SHP77 treated with DMSO at 0.1 percent for 48 hours (cell line): Measurements from ENCODE around the gene MLX.
"Not testable (repeated sequence)": the region's sequence is repeated elsewhere in the genome, so short reads cannot be mapped to it uniquely, and the experiment has no call there.

Experiments
- DNase-seq: peaks from one replicate; lab custom pipeline; 2025; lab: John Stamatoyannopoulos, UW

The MLX gene

DNA sequence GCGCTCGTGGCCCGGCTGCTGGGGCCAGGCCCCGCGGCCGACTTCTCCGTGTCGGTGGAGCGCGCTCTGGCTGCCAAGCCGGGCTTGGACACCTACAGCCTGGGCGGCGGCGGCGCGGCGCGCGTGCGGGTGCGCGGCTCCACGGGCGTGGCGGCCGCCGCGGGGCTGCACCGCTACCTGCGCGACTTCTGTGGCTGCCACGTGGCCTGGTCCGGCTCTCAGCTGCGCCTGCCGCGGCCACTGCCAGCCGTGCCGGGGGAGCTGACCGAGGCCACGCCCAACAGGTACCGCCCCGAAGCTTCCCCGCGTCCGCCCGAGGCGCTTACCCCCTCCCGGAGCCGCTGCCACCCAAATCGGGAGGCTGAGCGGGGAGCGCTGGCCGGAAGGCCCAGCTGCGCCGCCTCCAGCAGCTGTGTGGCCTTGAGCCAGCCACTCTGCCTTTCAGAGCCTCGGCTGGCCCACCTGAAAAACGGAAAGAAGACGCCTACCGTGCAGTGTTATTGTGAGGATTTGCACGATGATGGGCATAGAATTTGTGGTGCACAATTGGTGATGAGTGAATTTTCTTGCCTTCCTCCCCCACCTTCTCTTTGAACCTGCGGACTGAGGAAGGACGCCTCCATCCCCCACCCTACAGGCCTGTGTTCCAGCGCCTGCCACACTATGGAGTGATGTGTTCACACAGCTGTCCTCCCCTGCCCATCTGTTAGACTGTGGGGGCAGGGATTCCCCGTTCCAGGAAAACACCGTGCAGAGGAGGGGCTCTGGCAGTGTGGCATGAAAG is 30.3 kb upstream of the MLX start:
- peak; percentile 66 for DNase-seq

DNA sequence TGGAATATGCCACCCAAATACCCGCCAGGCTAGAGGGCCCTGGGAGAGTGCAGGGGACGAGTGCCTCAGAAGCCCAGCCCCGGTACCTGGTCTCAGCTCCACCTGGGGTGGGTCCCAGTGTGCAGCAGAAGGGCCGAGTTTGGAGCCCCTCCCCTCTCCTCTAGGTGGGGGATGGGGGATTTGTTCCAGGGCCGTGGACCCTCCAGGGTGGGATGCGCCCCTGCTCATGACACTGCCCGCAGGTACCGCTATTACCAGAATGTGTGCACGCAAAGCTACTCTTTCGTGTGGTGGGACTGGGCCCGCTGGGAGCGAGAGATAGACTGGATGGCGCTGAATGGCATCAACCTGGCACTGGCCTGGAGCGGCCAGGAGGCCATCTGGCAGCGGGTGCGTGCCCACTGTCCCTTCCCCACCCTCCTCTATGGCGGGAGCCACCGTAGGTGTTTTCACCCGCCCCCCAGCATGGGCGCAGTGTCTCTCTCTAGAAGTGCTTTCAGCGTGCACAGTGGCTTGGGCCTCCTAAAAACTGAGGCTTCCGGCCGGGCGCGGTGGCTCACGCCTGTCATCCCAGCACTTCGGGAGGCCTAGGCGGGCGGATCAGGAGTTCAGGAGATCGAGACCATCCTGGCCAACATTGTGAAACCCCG is 29.6 kb upstream of the MLX start:
- no peak for DNase-seq

DNA sequence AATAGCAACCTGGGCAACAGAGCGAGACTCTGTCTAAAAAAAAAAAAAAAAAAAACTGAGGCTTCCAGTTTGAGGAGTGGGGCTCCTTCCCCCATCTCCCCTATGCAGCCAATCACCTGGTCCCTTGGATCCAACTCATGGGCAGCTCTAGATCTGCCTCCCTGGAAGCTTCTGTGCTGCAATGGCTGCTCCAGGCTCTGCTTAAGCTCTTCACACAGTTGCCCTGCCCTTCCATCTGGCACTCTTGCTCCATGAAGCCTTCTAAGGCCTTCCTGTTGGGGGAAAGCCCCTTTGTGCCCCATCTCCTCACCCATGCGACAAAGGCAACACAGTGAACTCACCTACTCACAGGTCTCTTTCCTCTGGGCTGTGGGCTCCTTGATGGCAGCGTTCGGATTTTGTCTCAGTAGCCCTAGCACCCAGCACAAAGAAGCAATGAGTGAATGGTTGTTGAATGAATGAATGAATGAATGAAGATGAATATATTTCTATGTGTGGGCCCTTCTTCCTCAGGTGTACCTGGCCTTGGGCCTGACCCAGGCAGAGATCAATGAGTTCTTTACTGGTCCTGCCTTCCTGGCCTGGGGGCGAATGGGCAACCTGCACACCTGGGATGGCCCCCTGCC is 29.0 kb upstream of the MLX start:
- DNase-seq = no peak

DNA sequence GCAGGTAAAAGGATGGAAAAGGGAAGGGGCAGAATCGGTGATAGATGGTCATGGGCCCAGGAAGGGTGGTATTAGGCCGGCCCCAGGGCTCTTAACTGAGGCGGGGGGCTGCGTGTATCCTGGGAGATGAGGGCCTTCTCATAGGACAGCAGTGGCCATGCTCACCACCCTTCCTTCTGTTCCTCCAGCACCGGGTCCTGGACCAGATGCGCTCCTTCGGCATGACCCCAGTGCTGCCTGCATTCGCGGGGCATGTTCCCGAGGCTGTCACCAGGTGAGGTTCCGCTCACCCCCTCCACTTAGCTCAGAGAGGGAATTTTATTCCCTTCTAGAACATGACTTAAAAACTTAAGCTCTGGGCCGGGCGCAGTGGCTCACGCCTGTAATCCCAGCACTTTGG is 28.4 kb upstream of the MLX start:
- no peak for DNase-seq

DNA sequence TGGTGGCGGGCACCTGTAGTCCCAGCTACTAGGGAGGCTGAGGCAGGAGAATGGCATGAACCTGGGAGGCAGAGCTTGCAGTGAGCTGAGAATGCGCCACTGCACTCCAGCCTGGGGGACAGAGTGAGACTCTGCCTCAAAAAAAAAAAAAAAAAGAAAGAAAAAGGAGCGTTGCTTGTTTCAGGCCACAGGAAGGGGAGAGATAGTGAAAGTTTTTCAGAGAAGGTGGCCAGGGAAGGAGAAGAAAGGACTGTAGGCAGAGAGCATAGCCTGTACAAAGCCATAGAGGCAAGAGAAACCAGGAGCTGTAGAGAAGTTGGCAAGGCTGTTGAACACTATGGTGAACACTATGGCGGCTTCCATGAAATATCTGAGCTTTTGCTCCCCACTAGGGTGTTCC is 26.3 kb upstream of the MLX start:
- DNase-seq = not testable (repeated sequence)

DNA sequence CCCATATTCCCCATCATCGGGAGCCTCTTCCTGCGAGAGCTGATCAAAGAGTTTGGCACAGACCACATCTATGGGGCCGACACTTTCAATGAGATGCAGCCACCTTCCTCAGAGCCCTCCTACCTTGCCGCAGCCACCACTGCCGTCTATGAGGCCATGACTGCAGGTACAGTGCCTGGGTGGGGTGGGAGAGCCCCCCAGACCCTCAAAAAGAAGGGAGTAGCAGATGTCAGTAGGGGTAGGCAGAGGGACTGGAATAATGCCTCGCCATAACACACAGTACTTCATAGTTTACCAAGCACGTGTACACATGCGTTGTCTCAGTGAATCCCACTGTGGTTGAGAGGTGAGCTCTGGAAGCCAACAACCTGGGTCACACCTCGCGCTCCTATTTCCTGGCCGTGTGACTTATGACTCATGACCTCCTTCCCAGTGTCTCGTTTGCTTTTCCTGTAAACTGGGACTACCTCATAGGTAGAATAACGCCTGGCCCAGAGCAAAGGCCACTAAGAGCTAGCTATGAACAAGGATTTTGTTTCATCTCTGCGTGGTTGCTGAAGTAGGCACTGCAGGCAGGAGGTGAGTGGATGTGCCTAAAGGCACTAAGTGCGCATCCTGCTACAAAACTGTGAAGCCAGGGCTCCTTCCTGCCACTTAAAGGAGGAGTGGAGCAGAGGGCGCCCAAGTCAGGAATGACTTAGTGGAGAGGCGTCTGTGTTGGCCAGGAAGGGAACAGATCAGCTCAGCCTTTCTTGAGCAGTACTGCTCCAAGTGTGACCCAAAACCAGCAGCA is 25.7 kb upstream of the MLX start:
- DNase-seq = no peak

DNA sequence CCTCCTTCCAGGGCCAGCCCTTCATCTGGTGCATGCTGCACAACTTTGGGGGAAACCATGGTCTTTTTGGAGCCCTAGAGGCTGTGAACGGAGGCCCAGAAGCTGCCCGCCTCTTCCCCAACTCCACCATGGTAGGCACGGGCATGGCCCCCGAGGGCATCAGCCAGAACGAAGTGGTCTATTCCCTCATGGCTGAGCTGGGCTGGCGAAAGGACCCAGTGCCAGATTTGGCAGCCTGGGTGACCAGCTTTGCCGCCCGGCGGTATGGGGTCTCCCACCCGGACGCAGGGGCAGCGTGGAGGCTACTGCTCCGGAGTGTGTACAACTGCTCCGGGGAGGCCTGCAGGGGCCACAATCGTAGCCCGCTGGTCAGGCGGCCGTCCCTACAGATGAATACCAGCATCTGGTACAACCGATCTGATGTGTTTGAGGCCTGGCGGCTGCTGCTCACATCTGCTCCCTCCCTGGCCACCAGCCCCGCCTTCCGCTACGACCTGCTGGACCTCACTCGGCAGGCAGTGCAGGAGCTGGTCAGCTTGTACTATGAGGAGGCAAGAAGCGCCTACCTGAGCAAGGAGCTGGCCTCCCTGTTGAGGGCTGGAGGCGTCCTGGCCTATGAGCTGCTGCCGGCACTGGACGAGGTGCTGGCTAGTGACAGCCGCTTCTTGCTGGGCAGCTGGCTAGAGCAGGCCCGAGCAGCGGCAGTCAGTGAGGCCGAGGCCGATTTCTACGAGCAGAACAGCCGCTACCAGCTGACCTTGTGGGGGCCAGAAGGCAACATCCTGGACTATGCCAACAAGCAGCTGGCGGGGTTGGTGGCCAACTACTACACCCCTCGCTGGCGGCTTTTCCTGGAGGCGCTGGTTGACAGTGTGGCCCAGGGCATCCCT is 23.5 kb upstream of the MLX start:
- DNase-seq = no peak

DNA sequence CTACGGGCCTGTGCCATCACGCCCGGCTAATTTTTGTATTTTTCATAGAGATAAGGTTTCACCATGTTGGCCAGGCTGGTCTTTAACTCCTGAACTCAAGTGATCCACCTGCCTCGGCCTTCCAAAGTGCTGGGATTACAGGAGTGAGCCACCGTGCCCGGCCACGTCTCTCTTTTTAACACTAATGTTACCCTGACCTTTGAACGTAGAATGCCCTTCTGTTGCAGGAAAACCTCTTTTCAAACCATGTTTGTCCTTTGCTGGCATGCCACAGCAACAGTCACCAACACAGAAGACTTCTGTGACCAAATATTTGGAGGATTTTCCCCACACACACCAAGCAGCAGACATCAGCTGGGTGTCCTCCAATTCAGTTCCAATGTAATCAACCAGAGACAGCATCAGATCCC is 22.0 kb upstream of the MLX start:
- DNase-seq = no peak

DNA sequence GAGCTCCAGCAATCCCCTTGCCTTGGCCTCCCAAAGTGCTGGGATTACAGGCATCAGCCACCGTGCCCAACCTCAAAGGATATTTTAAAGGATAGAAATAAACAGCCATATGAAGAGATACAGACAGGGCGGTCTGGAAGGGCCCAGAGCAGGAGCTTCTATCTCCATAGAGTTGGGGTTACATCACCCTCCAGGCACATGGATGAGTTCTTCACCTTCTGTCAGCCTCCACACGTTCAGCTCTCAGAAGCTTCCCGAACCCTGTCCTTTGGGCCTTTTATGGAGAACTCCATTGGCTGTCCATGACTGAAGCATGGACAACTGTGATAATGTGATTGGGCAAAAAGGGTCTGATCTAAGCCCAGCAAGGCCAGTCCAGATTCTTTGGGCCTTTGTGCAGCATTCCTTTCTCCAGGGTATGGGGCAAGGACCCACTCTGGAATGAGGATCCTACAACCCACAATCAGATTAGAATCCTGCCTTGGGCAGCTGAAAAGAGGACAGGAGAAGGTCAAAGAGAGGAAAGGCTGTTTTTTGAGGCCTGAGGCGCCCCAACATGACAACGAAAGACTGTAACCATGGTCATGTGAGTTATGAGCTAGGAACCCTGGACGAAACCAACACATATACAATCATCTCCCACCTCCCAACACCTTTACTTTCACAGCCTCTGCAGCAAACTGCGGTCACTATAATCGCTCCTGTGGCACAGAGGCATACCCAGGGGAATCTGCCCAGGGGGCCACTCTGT is 21.0 kb upstream of the MLX start:
- DNase-seq = not testable (repeated sequence)

DNA sequence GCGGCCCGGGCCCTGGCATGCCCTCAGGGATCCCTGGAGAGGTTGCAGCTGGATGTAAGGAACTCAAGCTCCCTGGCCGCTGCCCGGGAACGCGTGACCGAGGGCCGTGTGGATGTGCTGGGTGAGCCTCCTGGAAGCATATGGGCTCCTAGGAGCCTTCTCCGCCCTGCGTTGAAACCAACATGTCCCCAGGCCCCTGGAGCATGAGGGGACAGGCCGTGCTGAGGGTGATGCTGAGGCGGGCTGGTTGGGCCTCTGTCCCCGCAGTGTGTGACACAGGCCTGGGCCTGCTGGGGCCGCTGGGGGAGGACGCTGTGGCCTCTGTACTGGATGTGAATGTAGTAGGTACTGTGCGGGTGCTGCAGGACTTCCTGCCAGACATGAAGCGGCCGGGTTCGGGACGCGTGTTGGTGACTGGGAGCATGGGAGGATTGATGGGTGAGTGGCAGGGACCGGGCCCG is 19.9 kb upstream of the MLX start:
- DNase-seq = no peak

DNA sequence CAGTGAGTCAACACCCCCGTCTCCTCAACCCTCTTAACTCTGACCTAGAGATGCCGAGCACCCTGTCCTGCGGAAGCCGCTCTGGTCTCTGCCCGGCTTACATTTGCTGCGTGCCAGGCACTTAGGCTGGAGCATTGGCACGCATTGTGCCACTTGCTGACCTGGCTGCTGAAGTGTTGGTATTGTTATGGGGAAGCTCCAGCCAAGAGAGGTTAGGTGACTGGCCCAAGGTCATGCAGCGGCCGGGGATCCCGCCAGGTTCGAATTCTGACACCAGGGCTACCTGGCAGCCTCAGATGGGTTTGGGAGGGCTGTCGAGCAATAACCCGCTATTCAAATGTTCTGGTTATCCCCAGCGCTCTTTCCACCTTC is 19.2 kb upstream of the MLX start:
- no peak for DNase-seq

DNA sequence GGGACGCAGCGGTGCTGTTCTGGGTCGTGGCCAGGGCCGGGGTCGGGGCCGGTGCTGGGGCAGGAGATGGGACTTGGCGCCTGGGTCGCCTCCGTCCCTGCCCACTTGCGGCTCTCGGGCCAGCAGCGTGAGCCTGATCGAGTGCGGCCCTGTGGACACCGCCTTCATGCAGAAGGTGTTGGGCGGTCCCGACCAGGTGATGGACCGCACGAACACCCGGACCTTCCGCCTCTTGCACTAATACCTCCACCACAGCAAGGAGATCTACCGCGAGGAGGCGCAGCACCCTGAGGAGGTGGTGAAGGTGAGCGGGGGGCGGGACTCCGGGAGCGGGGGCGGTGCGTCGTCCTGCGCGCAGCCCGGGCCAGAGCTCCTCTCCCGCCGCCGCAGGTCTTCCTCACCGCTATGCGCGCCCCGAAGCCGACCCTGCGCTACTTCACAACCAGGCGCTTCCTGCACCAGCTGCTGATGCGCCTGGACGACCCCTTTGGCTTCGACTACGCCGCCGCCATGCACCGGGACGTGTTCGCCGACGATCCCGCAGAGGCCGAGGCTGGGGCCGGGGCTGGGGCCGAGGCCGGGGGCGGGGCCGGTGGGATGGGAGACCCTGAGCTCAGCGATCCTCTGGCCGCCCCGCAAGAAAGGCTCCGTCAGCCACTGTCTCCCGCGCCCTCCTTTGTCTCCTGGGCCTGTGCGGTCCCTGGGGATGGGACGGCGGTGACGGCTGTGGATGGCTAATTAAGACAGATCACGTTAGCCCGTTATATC is 18.6 kb upstream of the MLX start:
- no peak for DNase-seq

DNA sequence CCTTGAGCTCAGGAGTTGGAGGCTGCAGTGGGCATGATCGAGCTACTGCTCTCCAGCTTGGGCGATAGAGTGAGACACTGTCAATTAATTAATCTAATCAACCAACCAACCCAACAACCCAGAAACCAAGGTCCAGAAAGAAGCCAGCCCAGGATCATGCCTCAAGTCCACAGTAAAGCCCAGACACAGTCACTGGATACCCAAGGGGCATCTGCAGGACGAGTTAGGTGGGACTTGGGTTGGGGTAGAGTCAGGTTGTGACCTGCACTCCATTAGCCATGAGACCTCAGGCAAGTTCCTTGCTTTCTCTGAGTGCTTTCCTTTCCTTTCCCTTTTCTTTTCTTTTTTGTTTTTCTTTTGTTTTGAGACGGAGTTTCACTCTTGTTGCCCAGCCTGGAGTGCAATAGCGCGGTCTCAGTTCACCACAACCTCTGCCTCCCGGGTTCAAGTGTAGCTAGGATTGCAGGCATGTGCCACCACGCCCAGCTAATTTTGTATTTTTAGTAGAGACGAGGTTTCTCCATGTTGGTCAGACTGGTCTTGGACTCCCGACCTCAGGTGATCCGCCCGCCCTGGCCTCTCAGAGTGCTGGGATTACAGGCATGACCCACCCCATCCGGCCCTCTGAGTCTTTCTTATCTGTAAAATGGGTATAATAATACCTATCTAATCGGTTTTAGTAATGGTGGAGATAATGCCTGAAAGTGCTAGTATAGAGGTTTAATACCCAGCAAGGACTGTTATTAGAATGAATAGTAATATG is 17.7 kb upstream of the MLX start:
- DNase-seq = no peak

DNA sequence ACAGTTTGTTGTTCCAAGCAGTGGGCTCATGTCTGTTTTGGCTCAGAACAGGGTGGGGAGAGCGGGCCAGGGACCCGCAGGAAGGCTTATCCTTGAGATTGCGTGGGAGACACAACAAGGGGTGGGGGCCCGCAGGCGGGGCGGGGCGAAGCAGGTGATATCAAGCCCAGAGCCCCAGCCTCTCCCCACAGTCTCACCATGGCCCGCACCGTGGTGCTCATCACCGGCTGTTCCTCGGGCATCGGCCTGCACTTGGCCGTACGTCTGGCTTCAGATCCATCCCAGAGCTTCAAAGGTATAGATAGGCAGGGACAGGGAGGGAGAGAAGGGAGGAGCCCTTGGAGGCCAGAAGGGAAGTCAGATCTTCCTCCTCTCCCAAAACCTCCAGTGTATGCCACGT is 14.2 kb upstream of the MLX start, which contains the start of gene HSD17B1:
Gene HSD17B1 (plus strand): TSS at position 188 of the 400 bp plus-strand sequence. CDS start 11 bp downstream, at position 199.
- not testable (repeated sequence) for DNase-seq

DNA sequence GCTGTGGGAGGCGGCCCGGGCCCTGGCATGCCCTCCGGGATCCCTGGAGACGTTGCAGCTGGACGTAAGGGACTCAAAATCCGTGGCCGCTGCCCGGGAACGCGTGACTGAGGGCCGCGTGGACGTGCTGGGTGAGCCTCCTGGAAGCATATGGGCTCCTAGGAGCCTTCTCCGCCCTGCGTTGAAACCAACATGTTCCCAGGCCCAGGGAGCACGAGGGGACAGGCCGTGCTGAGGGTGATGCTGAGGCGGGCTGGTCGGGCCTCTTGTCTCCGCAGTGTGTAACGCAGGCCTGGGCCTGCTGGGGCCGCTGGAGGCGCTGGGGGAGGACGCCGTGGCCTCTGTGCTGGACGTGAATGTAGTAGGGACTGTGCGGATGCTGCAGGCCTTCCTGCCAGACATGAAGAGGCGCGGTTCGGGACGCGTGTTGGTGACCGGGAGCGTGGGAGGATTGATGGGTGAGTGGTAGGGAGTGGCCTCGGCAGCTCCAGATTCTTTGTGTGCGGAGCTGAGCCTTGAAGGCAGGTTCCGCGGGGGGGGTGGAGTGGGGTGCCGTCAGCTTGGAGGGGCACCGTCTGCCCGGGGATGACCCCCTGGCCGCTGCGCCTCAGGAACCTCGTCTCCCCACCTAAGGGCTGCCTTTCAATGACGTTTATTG is 13.6 kb upstream of the MLX start:
- no peak for DNase-seq

DNA sequence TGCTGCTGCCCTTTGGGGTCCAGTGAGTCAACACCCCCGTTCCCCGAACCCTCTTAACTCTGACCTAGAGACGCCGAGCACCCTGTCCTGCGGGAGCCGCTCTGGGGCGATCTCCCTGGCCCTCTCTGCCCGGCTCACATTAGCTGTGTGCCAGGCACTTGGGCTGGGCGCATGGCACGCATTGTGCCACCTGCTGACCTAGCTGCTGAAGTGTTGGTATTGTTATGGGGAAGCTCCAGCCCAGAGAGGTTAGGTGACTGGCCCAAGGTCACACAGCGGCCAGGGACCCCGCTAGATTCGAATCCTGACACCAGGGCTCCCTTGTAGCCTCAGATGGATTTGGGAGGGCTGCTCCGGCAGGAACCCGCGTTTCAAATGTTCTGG is 13.0 kb upstream of the MLX start:
- DNase-seq = no peak

DNA sequence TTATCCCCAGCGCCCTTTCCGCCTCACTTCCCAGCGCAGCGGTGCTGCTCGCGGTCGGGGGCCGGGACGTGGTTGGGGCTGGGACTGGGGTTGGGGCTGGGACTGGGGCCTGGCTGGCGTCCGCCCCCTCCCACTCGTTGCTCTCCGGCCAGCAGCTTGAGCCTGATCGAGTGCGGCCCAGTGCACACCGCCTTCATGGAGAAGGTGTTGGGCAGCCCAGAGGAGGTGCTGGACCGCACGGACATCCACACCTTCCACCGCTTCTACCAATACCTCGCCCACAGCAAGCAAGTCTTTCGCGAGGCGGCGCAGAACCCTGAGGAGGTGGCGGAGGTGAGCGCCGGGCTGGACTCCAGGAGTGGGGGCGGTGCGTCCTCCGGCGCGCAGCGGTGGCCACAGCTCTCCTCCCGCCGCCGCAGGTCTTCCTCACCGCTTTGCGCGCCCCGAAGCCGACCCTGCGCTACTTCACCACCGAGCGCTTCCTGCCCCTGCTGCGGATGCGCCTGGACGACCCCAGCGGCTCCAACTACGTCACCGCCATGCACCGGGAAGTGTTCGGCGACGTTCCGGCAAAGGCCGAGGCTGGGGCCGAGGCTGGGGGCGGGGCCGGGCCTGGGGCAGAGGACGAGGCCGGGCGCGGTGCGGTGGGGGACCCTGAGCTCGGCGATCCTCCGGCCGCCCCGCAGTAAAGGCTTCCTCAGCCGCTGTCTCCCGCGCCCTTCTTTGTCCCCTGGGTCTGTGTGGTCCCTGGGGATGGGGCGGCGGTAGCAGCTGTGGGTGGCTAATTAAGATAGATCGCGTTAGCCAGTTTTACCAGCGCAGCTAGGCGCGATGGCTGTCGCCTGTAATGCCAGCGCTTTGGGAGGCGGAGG is 12.4 kb upstream of the MLX start:
- peak; percentile 58 for DNase-seq
